ENCODE data around the gene BMP5.

The BMP5 gene

GRCh38 chr6:55827818-55828522 lies 47.4 kb downstream of the BMP5 start:
- no peak overlapping the region for H3K4me3 ChIP-seq (ENCODE audit: low read length)
- no peak for TF ChIP-seq CTCF (conservative IDR thresholded peaks at IDR 0.05; ENCODE audit: low read depth, low read length)
- DNase-seq (ENCODE audit: low read depth), result no peak

GRCh38 chr6:55826941-55827340 lies 48.4 kb downstream of the BMP5 start:
- no peak for TF ChIP-seq CTCF (conservative IDR thresholded peaks at IDR 0.05; ENCODE audit: low read depth, low read length)
- H3K4me3 ChIP-seq (ENCODE audit: low read length), result no peak overlapping the region
- DNase-seq (ENCODE audit: low read depth), result no peak

GRCh38 chr6:55825402-55826051 lies 49.9 kb downstream of the BMP5 start:
- TF ChIP-seq CTCF (conservative IDR thresholded peaks at IDR 0.05; ENCODE audit: low read depth, low read length), result no peak
- peak; percentile 72 for DNase-seq (ENCODE audit: low read depth)
- H3K4me3 ChIP-seq (ENCODE audit: low read length), result no peak overlapping the region

- no peak for TF ChIP-seq CTCF (conservative IDR thresholded peaks at IDR 0.05; ENCODE audit: low read depth, low read length)
- no peak overlapping the region for H3K4me3 ChIP-seq (ENCODE audit: low read length)
- peak; percentile 51 for DNase-seq (ENCODE audit: low read depth)
These were observed 52.6 kb downstream of the BMP5 start for GRCh38 chr6:55822815-55823214.

- no peak for DNase-seq (ENCODE audit: low read depth)
- H3K4me3 ChIP-seq (ENCODE audit: low read length), result no peak overlapping the region
- no peak for TF ChIP-seq CTCF (conservative IDR thresholded peaks at IDR 0.05; ENCODE audit: low read depth, low read length)
These were observed 53.4 kb downstream of the BMP5 start for GRCh38 chr6:55822005-55822404.

- no peak for DNase-seq (ENCODE audit: low read depth)
- H3K4me3 ChIP-seq (ENCODE audit: low read length), result no peak overlapping the region
- TF ChIP-seq CTCF (conservative IDR thresholded peaks at IDR 0.05; ENCODE audit: low read depth, low read length), result no peak
These were observed 54.7 kb downstream of the BMP5 start for GRCh38 chr6:55820696-55821095.

GRCh38 chr6:55819811-55820210 lies 55.6 kb downstream of the BMP5 start:
- H3K4me3 ChIP-seq (ENCODE audit: low read length), result no peak overlapping the region
- DNase-seq (ENCODE audit: low read depth), result no peak
- TF ChIP-seq CTCF (conservative IDR thresholded peaks at IDR 0.05; ENCODE audit: low read depth, low read length), result no peak
